GM21381 (cell line): ENCODE data around the gene CPEB4.

Experiments
- ATAC-seq: cut with Tn5 transposase; IDR thresholded peaks from one replicate; pipeline ENCODE4 v1.9.1; 2021; ENCODE audit warnings: mild to moderate bottlenecking, moderate library complexity; ENCODE audit not compliant: unreplicated experiment

The CPEB4 gene

GRCh38 chr5:173887610-173888472 lies at the start of gene CPEB4:
TSS of gene CPEB4 (plus strand) at chr5:173888349. CDS start at chr5:173889734, 1,385 bp downstream.
- ATAC-seq = peak; percentile 93

- ATAC-seq = no peak
Observed at GRCh38 chr5:173839117-173839713, 48.9 kb upstream of the CPEB4 start.

- no peak for ATAC-seq
Observed at GRCh38 chr5:173840111-173840983, 47.8 kb upstream of the CPEB4 start.

- ATAC-seq = no peak
Observed at GRCh38 chr5:173841710-173842109, 46.4 kb upstream of the CPEB4 start.

- ATAC-seq = no peak
Observed at GRCh38 chr5:173843794-173844193, 44.4 kb upstream of the CPEB4 start.

GRCh38 chr5:173845321-173845720 lies 42.8 kb upstream of the CPEB4 start:
- ATAC-seq = no peak

- ATAC-seq = no peak
Observed at GRCh38 chr5:173846929-173847501, 41.1 kb upstream of the CPEB4 start.

- no peak for ATAC-seq
Observed at GRCh38 chr5:173848986-173849596, 39.1 kb upstream of the CPEB4 start.

- no peak for ATAC-seq
Observed at GRCh38 chr5:173849908-173850307, 38.2 kb upstream of the CPEB4 start.

- no peak for ATAC-seq
Observed at GRCh38 chr5:173850659-173851058, 37.5 kb upstream of the CPEB4 start.

GRCh38 chr5:173851595-173852243 lies 36.4 kb upstream of the CPEB4 start:
- ATAC-seq = no peak

GRCh38 chr5:173852790-173853359 lies 35.3 kb upstream of the CPEB4 start:
- no peak for ATAC-seq

- ATAC-seq = no peak
Observed at GRCh38 chr5:173853370-173854131, 34.6 kb upstream of the CPEB4 start.

- no peak for ATAC-seq
Observed at GRCh38 chr5:173855162-173855994, 32.8 kb upstream of the CPEB4 start.

- ATAC-seq = no peak
Observed at GRCh38 chr5:173855995-173856656, 32.0 kb upstream of the CPEB4 start.

GRCh38 chr5:173857234-173857633 lies 30.9 kb upstream of the CPEB4 start:
- ATAC-seq = no peak

- no peak for ATAC-seq
Observed at GRCh38 chr5:173858021-173858669, 30.0 kb upstream of the CPEB4 start.
